HepG2 (cell line): ENCODE results near the gene CD40. TPM values are rescaled to one million over a fixed set of nuclear protein-coding genes. Genes with fewer than 3 reads are reported as not detected.

ENCODE experiments used
- ATAC-seq: fragments of 200-7000 bp; cut with Tn5 transposase; 3 replicates; pipeline ENCODE4 v1.9.1; 2020; ENCODE audit warnings: mild to moderate bottlenecking, moderate library complexity
- BruUV-seq: library from RNA; stranded (reverse); fragments of 400-500 nt; replicated peaks from 2 replicates; lab custom pipeline; 2021; lab: Mats Ljungman, UMichigan
- CTCF ChIA-PET: fragments of 300-600 bp; formaldehyde crosslinking; extraction: SDS; loops from one replicate; lab custom pipeline; 2021; ENCODE audit warnings: low total read pairs, inconsistent platforms, low intra/inter-chr PET ratio; lab: Yijun Ruan, JAX
- POLR2A ChIA-PET: fragments of 350-600 bp; sonication (Branson Sonifier 250); formaldehyde crosslinking; loops from one replicate; lab custom pipeline; 2020; ENCODE audit warnings: antibody characterized with exemption, inconsistent platforms; lab: Yijun Ruan, JAX
- DNase-seq: peaks from one replicate; pipeline ENCODE4 v3.0.0-alpha.2; 2015; ENCODE audit warnings: low spot score
- FAIRE-seq: peaks from 3 replicates; lab custom pipeline; 2011; peaks lifted over from hg19 to GRCh38; lab: Jason Lieb, UNC
- H2AFZ ChIP-seq: one replicate; pipeline ENCODE4 v1.6.1; 2011; ENCODE audit warnings: low read length, inconsistent platforms
- H3K27ac ChIP-seq: fragments of 300-600 bp; 3 replicates; pipeline ENCODE4 v1.8.0; 2011; ENCODE audit warnings: mixed run types, mild to moderate bottlenecking, mixed read lengths, low read length, inconsistent platforms; ENCODE audit not compliant: insufficient read depth; ENCODE audit errors: extremely low read length
- H3K27me3 ChIP-seq, 2 experiments: fragments of 200-600 bp in 1 of 2; 2 replicates in 1 of 2; 3 replicates in 1 of 2; pipeline versions ENCODE4 v1.6.0 to v1.8.0; 2011; ENCODE audit warnings: low read length in 2 of 2, mild to moderate bottlenecking in 2 of 2, moderate library complexity in 2 of 2, inconsistent platforms in 1 of 2; ENCODE audit not compliant: insufficient read depth in 2 of 2, control insufficient read depth in 1 of 2
- H3K36me3 ChIP-seq, 2 experiments: fragments of 200-600 bp in 1 of 2; replicated peaks in 1 of 2; 2 replicates in 1 of 2; 3 replicates in 1 of 2; pipeline versions ENCODE4 v1.5.1 to v1.8.0; 2011; ENCODE audit warnings: low read length in 2 of 2, inconsistent platforms in 1 of 2; ENCODE audit not compliant: insufficient read depth in 2 of 2, control insufficient read depth in 1 of 2
- H3K4me1 ChIP-seq: 2 replicates; pipeline ENCODE4 v1.5.1; 2012; ENCODE audit warnings: low read length, inconsistent platforms; ENCODE audit not compliant: insufficient read depth
- H3K4me2 ChIP-seq: 2 replicates; pipeline ENCODE4 v1.6.0; 2011; ENCODE audit warnings: low read depth, low read length, inconsistent platforms
- H3K4me3 ChIP-seq, 3 experiments: fragments of 200-600 bp in 1 of 3; sonication (generic), shearing (Covaris generic) in 1 of 3; replicated peaks in 1 of 3; 2 replicates each; pipeline ENCODE4 v1.5.1; 2011 to 2016; ENCODE audit warnings: low read length in 3 of 3, inconsistent platforms in 2 of 3, low read depth in 2 of 3, mild to moderate bottlenecking in 2 of 3, control low read depth in 1 of 3, mixed read lengths in 1 of 3; ENCODE audit not compliant: insufficient read depth in 1 of 3
- H3K79me2 ChIP-seq: one replicate; pipeline ENCODE4 v1.6.1; 2011; ENCODE audit warnings: low read length, inconsistent platforms; ENCODE audit not compliant: insufficient read depth
- H3K9ac ChIP-seq: 2 replicates; pipeline ENCODE4 v1.6.0; 2011; ENCODE audit warnings: mild to moderate bottlenecking, low read depth, low read length, inconsistent platforms; ENCODE audit not compliant: insufficient read depth
- H3K9me3 ChIP-seq: 2 replicates; pipeline ENCODE4 v1.5.1; 2012; ENCODE audit warnings: mild to moderate bottlenecking, low read length
- H4K20me1 ChIP-seq: 2 replicates; pipeline ENCODE4 v1.6.0; 2011; ENCODE audit warnings: inconsistent platforms, mild to moderate bottlenecking, low read length, moderate library complexity; ENCODE audit not compliant: insufficient read depth
- BRF2 ChIP-seq: sonication (generic); formaldehyde crosslinking; IDR thresholded peaks from 2 replicates; pipeline ENCODE4 v1.8.1; 2022; ENCODE audit warnings: mild to moderate bottlenecking, missing genetic modification reagents
- HNRNPK ChIP-seq: fragments of 200-400 bp; formaldehyde crosslinking; IDR thresholded peaks from 2 replicates; pipeline ENCODE4 v1.6.1; 2018; ENCODE audit warnings: low read length, low read depth, moderate library complexity, mild to moderate bottlenecking; ENCODE audit not compliant: poor library complexity, severe bottlenecking
- NFKB2 ChIP-seq: sonication (generic); formaldehyde crosslinking; IDR thresholded peaks from 2 replicates; pipeline ENCODE4 v1.4.0; 2020; ENCODE audit warnings: missing genetic modification reagents, borderline replicate concordance
- RXRB ChIP-seq: IDR thresholded peaks from 2 replicates; pipeline ENCODE4 v1.6.1; 2016; ENCODE audit warnings: borderline replicate concordance, missing genetic modification reagents, missing compliant biosample characterization
- TFDP2 ChIP-seq: sonication (generic); formaldehyde crosslinking; IDR thresholded peaks from 2 replicates; pipeline ENCODE4 v1.4.0; 2020; ENCODE audit warnings: missing genetic modification reagents
- YEATS4 ChIP-seq: sonication (generic); formaldehyde crosslinking; IDR thresholded peaks from 2 replicates; pipeline ENCODE4 v1.4.0; 2020; ENCODE audit warnings: missing genetic modification reagents, borderline replicate concordance
- ZNF263 ChIP-seq: sonication (generic); formaldehyde crosslinking; IDR thresholded peaks from 2 replicates; pipeline ENCODE4 v1.4.0; 2020; ENCODE audit warnings: missing genetic modification reagents
- ZNF629 ChIP-seq: sonication (generic); formaldehyde crosslinking; conservative IDR thresholded peaks from 2 replicates; pipeline ENCODE4 v1.5.0; 2020; ENCODE audit warnings: missing genetic modification reagents
- WGBS: methylation state at CpG from one replicate; pipeline ENCODE4 v1.1.6; 2017; ENCODE audit warnings: low lambda C conversion rate; 5-methylcytosine and 5-hydroxymethylcytosine counted together
- in situ Hi-C: cut with HindIII; loops from 2 replicates; pipeline ENCODE4 v1.10.0; 2017; ENCODE audit warnings: low pct_unique_long_range_greater_than_20kb; ENCODE audit not compliant: extremely low pct_ligation_motif_present
- intact Hi-C: fragments of 100-400 bp; cut with micrococcal nuclease; formaldehyde crosslinking; loops from one replicate; pipeline ENCODE4 v1.10.0; 2022; ENCODE audit not compliant: unreplicated experiment
- polyA plus RNA-seq, 8 experiments: library from polyadenylated mRNA; depleted of rRNA in 3 of 8; stranded (reverse) in 7 of 8; unstranded in 1 of 8; fragments of >200 nt; fragmentation: Illumina TruSeq in 4 of 8; extraction: Trizol in 4 of 8; gene quantifications; 2 replicates each; pipeline versions ENCODE4 v1.2.1 to v1.2.3, GENCODE V29; 2011 to 2016; ENCODE audit warnings: low read depth in 4 of 8, missing spikeins in 1 of 8, mixed read lengths in 1 of 8; ENCODE audit not compliant: insufficient read depth in 1 of 8
- total RNA-seq, 5 experiments: library from RNA; depleted of rRNA; stranded (reverse); fragments of >200 nt; fragmentation: Illumina TruSeq; extraction: Trizol; gene quantifications; 2 replicates each; pipeline ENCODE4 v1.2.3, GENCODE V29; 2016; ENCODE audit warnings: low read depth in 1 of 5

The CD40 gene
- total and polyA plus RNA-seq, 2 of the 13 experiments (the other 11 are each of a cell fraction or from before 2014, with no cell fraction given): 4.6 to 13.4 TPM

GRCh38 chr20:46151936-46152335, 33.8 kb downstream of the CD40 start (continued):
- TF ChIP-seq ZNF263 (CRISPR knock-in tag) (peak; percentile 58), BRF2 (CRISPR knock-in tag) (no peak), HNRNPK (no peak), YEATS4 (CRISPR knock-in tag) (no peak), NFKB2 (CRISPR knock-in tag) (peak; percentile 81), TFDP2 (no peak)

DNA sequence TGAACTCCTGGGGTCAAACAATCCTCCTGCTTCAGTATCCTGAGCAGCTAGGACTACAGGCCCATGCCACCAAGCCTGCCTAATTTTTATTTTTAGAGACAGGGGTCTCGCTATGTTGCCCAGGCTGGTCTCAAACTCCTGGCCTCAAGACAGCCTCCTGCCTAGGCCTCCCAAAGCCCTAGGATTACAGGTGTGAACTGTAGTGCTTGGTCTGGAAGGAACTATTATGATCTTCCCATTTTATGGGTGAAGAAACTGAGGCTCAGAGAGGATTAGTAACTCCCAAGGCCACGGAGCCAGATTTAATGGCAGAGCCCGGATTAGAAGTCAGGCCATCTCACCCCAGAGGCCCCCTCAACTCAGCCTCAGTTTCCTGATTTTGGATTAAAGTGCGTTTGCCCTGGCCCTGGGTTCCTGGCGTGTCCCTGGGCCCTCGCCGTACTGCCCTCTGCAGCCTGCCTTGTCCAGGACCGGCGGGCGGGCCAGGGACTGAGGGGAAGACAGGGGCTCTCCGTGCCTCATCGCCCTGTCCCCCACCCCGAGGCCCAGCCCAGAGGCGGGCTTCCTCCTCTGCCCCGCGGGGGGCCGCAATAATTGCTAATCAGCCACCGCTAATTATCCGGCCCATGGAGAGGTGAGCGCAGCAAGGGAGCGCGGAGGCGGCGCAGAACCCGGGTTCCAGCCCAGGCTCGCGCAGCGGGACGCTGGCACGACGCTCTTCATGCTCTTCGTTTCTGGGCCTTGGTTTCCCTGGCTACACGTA, 34.9 kb downstream of the CD40 start:
- ATAC-seq: no peak
- POLR2A ChIA-PET: no interaction called here
- Histone ChIP-seq H3K4me2 (no peak overlapping the region), H3K27me3 (peaks cover 3 to 52% of the 10 kb centered on the region in 2 experiments; a peak in 4 of 5 replicates), H3K9me3 (no peaks in the 10 kb centered on the region), H3K4me1 (peaks cover 9% of the 10 kb centered on the region; the same call in 1 of the 2 replicates), H3K4me3 (no peak overlapping the region), H3K27ac (no peak overlapping the region), H3K36me3 (no peaks in the 10 kb centered on the region), H4K20me1 (peaks cover 3% of the 10 kb centered on the region; the same call in 1 of the 2 replicates), H3K9ac (no peak overlapping the region), H2AFZ (no peak overlapping the region), H3K79me2 (no peaks in the 10 kb centered on the region)
- intact Hi-C loops: no loop called here
- no peak for FAIRE-seq
- CTCF ChIA-PET: interaction anchor here (2.1 to 2.4 kb wide), 2 partner anchors 130 to 139 kb away, joined by 6 to 14 read pairs; no protein-coding TSS in a partner anchor
- BruUV-seq: no TSS peak
- no peak for DNase-seq
- 62% methylated on average over 33 of the region's 33 CpGs for WGBS
- in situ Hi-C loops: no loop called here
- TF ChIP-seq ZNF629 (CRISPR knock-in tag) (peak; percentile 83), RXRB (CRISPR knock-in tag) (no peak)
